CD1c-positive myeloid dendritic cell (primary cell): ENCODE data around the gene CRYBA2.

Experiments used
- DNase-seq: peaks from one replicate; pipeline ENCODE4 v3.0.0-alpha.2; 2016; ENCODE audit errors: extremely low spot score

CRYBA2 gene

DNA sequence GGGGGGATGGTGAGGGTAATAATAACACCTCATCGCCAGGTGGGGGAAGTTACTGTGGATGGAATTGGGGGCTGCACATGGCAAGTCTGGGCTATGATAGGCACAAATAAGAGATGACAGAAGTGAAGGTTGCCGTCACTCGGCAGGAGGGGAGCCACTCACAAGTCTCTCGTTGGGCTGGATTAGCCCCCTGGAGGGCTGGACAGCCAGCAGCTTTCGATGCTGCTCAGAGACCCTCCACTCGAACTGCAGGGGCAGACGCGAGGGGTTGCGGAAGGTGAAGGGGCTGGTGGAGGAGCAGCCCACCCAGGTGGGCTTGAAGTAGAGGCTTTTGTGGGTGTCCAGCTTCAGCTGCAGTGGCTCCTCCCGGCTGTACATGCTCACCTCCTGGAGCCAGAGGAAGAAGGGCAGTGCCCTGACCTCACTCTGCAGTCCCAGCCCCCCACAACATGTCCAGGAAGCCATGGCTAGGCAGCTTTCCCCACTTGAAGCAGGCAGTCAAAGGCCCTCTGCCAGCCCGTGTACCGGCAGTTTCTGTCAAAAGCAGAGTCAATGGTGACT lies 29.9 kb upstream of the CRYBA2 start:
- DNase-seq = no peak

DNA sequence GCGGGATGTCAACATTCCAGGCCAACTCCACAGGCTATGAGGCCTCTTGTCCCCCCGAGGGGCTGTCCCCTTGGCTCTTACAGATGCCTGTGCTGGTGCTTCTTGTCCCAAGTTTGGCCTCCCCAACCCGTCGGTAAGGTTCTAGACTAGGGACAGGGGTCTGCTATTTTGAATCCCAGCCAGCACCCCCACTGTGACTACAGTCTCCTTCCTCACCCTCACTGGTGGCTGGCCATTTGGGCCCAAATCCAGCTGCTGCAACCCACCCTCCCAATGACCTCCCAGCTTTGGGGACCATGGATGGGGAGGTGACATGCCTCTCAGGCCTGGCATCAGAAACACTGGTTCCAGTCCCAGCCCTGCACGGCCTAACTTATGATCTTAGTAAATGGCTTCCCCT lies 29.4 kb upstream of the CRYBA2 start:
- no peak for DNase-seq

DNA sequence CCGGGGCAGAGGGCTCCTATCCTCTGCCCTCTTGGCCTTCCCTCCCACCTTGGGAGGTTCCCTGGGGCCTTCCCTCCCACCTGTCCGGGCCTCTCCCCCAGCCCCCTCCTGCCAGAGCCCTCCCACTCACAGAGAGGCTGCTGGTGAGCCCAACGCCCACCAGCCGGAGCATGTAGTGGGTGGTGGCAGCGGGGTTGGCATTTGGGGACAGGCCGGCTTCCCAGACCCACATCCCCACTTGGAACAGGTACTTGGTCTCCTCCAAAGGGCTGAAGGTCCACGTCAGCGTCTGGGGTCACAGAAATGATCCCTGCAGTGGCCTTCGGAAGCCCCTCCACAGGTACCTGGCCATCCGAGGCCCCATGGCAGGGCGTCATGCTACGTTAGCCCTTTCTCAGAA lies 28.8 kb upstream of the CRYBA2 start:
- no peak for DNase-seq

DNA sequence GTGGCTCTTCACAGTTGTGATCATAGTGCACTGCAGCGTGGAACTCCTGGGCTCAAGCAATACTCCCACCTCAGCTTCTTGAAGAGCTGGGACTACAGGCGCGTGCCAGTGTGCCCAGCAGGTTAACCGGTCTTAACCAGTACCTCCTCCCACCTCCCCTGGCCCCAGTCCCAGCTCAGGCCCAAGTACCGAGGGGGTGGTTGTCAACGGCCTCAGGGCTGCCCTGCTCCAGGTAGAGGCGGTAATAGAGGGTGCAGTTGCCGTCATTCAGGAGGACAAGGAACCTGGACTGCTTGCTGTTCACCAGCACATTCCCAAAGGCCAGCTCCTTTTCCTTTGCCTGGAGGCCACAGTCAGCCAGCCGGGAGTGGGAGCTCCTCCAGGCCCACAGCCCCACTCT lies 28.4 kb upstream of the CRYBA2 start:
- no peak for DNase-seq

DNA sequence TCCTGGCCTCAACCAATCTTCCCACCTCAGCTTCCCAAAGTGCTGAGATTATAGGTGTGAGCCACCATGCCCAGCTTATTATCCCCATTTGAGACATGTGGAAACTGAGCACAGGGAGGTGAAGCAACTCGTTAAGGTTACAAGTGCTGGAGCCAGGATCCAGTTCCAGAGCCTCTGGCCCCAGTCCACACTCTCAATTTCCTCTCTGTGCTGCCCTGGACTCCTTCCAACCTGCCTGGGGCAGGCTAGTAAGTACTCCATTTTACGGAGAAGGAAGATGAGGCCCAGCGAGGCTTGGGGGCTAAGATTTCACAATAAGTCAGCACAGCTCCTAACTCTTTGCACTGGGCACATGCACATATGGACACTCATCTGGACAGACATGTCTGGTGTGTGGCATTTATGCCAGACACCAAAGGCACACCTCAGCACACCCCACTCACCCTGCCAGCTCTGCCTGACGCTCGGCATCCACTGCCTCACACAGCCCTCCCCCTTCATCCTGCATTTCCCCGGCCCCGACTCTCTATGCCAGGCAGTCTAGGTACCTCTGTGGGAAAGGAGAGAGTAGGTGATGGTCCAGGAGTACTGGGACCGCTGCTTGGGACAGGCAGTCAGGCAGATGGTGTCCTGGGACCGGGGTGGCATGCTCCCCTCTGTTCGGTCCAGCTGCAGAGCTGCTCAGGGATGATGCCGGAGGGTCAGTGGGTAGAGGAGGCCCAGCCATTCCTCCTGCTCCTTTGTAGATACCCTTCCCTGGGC lies 27.6 kb upstream of the CRYBA2 start:
- DNase-seq = no peak

DNA sequence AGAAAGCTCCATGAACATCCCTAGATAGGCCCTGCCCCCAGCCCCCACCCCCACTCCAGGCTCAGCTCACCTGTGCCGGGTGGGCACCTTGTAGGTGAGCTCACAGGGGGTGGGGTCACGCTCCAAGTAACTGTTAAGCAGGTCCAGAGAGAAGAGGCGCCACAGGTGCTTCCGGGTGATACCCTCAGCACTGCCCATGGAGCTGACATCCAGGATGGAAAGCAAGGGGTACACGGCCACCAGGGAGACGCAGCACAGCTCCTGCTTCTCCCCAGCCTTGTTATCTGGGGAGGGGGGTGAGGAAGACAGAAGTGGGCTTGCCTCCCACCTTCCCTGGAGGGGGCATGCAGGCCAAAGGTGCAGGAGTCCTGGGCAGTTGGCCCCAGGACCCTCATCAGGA lies 26.2 kb upstream of the CRYBA2 start:
- no peak for DNase-seq

DNA sequence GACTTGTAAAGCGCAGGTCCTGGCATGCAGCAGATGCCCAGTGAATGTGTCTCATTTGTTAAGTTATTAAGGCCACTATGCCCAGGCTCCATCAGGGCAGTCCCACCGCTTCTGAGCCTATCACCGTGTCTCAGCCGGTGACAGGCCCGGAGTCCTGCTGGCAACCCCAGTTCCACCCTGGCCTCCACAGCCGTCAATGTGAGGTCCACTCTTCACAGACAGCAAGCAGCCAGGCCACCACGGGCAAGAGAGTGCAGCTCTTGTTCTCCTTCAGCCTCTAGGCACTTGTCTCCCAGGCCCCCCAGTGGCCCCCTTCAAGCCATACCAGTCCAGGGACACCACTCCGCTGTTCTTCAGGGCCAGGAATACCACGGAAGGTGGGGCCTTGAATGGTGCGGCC lies 25.5 kb upstream of the CRYBA2 start:
- no peak for DNase-seq

DNA sequence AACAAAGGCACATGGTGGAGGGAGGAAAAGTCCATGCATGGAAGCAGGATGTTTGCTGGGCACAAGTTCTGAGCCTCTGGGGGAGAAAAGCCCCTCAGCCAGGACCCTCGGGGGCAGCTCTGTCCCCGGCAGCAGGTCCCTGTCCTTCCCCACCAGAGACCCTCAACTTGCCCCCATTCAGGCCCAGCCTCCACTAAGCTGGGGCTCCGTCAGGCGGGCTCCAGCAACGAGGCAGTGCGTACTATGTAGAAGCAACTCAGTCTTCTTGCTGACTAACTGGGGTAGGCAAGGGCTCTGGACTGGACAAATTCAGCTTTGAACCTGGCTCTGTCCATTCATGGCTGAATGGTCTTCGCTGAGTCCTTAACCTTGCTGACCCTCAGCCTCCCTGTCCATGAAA lies 25.1 kb upstream of the CRYBA2 start:
- DNase-seq = no peak

DNA sequence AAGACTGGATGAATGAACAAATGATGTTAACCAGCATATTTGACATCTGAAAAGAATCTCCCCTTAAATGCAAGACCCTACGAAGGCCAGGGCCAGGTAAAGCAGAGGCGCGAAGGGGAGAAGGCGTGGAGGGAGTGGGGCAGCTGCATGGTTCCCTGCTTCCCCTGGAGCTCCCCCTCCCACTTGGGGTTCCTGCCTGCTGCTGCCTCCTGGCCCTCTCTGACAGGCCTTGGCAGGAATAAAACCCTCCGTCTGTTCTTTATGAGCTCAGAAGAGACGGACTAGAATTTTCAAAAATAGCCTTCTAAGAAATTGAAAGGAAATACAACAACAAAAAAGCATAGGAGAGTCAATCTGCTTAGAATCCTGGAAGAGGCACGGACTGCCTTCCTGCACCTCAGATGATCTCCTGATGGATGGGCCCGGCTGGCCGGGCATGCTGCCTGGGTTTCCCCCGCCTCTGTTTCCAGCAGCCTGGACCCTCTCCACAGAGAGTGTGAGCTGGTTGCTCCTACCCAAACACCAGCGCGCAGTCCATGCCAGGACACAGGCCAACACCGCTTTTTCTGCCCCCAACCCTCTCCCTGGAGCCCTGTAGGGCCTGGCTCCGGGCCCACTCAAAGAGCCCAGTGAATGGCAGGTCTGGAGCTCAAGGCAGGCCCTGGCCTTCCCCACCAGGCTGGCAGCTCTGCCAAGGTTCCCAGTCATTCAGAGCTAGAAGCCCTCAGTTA lies 24.1 kb upstream of the CRYBA2 start:
- no peak for DNase-seq

DNA sequence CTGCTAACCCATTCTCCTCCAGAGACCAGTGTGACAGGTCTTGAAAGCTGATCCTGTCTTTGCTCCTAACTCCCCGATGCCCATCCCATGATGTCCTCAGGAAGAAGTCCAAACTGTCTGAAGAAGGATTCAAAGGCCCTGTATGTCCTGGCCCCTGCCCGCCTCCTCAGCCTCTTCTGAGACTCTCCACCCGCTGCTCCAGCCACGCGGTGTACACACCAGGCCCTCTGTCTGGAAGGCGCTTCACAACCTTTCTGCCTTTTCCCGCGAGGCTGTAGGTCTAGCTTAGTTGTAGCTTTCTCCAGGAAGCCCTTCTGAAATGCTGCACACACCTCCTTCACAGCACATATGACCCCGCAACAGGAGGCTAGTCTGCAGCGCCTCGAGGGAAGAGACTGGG lies 23.5 kb upstream of the CRYBA2 start:
- no peak for DNase-seq

DNA sequence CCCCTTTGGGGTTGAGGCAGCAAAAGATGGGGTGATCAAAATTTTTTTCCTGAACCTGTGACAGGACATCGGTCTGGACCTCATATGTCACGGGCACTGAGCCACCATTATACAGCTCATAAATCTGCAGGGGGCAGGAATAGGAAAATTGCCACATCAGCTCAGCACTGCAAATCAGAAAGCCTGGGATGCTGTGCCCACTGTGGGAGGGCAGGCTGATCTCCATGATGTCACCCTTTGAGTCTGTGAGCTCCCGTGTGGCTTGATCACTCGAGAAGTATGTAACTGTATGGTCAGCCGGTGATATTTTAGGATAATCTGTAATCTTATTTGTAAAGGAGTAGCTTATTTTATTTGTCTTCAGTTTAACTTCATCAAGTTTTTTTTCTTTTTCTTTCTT lies 17.7 kb upstream of the CRYBA2 start:
- DNase-seq = no peak

DNA sequence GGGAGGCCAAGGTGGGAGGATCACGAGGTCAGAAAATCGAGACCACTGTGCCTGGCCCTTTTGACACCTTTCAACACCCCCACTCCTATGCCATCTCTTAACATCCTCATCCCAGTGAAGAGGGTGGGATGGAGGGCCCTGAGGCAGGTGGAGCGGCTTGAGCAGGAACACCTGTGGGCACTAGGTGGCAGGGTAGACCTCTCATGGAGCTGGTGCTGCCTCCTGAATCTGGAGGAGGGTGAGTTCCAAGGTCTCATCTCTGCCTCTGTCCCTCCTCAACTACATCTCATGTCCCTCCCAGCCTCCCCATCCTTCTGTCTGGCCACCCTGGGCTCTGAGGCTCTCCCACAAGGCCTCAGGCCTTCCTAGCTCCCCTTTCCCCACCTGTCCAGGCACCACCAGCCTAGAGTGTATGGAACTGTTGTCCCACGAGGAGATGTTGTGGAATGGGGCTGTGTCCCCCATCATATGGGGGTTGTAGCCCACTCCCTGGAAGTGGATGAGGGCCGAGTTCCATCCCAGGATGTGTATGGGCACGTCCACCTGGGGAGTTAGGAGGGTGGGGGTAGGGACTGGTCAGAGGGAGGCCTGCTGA lies 17.0 kb upstream of the CRYBA2 start:
- no peak for DNase-seq

DNA sequence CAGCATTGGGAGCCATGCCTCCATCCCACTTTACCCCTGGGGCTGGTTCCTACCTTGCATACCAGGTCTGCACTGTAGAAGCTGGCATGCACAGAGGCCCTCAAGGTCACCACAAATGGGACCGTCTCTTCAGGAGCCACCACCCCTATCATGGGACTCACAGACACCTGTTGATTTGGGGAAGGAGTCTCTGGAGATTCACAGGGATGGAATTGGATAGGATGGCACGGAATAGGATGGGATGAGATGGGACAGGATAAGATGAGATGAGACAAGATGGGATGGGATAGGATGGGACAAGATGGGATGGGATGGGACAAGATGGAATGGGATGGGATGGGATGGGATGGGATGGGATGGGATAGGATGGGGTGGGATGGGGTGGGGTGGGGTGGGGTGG lies 16.1 kb upstream of the CRYBA2 start:
- no peak for DNase-seq

DNA sequence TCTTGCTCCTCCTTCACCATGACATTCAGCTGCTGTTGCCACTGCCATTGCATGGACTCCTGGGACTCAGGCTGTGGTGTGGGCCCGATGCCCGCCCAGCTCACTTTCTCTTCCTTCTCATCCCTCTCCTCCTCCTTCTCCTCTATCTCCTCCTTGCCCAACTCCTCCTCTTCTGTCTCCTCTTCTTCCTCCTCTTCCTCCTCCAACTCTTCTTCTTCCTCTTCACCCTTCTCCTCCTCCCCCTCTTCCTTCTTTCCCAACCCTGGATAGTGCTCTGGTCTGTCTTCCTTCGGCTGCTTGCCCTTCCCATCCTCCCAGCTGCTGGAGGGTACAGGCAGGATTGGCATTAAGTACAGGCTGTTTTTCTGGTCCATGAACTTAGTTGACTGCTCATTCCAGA lies 10.8 kb upstream of the CRYBA2 start:
- no peak for DNase-seq

DNA sequence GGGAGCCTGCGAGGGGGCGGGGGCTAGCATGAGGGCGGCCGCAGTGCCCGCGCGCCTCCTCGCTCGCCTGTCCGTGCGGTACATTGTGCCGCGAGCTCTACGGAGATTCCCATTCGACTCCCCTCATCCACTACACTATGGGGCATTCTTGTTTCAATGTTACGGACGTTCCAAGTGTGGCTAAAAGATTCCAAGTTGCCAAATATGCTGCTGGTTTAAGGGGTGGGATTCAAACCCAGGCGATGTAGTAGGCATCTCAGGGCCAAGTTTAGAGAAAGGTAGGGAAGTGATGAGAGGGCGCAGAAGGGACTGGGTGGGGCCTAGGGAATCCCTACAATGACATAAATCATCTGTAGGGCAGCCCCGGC lies 10.0 kb upstream of the CRYBA2 start:
- no peak for DNase-seq

DNA sequence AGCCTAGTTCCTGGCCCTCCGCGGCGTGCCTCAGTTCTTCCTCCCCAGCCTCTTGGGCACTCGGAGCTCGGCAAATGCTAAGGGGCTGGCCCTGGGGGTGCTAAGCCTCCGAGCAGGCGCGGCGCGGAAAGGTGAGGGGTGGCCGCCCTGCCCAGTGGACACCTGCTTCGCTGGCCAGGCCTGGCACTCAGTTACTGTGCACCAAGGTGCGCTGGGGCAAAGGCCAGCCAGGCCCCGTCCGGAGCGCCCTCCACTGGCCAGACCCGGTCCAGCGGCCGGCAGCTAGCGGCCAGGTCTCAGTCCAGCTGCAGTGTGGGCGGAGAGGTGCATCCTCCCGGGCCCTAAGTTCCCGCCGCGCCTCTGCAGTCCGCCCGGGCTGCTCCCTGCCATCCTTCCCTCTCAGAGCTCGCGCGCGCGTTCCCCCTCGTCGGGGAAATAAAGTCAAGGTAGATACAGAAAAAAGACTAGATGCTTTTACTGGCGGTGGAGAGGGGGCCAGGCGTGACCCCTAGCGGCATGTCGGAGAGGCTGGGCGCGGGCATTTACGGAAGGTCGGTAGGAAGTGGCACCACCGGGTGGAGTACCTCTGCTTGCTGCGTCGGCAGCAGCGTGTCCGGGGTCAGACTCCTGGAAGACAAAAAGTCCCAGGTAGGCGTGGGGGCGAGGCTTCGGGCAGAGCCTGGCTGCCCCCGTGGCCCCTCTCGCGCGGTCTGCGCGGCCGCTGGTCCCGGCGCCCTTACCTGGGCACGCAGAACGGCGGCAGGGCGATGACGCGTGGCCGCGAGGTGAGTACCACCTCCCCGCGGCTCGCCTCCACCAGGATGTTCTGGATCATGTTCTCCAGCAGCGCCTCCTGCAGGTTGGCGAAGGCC lies 9.4 kb upstream of the CRYBA2 start:
- DNase-seq = peak; percentile 37

DNA sequence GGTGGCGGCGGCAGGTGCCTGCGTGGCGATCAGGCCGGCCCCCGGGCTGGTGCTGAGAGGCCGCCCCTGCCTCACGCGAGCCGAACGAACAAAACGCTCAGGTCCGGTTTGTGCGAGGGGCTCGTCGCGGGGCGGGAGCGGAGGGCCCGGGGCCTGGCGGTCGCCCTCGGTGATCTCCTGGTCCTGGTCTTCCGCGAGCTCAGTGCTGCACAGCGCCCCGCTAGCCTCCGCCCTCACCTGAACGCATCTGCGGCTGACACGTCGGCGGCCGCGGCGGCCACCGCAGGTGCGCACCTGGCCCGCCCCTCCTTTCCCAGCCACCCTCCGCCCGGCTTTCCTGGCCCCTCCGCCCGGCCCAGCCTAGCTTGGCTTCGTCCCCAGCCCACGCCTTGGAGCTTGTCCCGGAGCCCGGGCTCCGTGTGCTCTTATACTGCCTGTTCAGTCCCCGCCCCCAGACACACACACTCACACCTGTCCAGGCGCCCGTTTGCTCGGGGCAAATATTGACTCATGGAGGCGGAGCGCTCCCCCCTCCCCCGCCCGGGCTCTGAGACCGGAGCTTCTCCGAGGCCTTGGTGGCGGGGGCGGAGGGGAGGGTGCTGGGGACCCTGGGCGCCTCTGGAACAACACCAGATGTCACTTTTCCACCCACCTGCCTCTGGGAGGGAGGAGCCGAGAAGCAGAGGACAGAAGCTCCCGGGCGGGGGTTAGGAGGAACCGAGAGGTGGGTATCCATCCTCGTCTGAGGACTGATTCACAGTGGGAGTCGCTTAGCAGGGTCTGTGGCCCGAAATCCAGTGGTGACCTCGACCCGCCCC lies 8.6 kb upstream of the CRYBA2 start:
- peak; percentile 41 for DNase-seq

DNA sequence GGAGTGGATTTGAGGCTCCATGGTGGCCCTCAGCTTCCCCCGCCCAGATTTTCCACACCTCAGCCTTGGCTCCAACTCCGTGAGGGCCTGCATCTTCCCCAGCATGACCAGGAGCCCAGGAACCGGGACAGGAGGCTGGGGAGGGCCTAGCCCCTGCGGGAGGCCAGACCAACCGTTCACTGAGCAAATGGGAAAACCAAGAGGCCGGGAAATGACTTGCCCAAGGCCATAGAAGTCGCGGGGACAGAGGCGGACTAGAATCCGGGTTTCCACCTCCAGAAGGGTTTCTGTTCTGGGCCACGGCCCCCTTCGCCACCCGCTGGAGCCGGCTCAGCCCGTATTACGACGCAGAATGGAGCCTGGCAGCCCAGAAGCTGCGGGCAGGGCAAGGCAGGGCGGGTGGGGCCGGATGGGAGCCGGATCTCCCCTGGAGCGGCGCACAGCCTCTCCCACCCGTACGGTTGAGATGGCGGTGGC lies 7.9 kb upstream of the CRYBA2 start:
- no peak for DNase-seq

DNA sequence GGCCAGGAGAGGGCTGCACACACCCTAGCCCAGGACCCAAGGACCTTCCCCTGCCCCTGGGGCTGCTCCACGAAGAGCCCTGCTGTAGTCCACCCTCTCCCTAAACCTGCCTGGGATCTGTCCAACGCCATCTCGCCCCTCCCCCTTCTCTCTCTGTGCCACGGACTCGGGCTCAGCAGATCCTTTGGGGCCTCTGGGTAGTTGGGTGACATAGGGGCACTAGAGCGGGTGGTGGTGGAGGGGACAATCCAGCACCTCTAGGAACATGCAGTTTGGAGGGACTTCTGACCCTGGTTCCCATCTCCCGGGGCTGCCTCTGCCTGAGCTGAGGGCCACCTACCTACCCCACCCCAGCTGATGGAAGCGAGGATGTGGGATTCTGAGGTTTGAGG lies 7.3 kb upstream of the CRYBA2 start:
- no peak for DNase-seq

DNA sequence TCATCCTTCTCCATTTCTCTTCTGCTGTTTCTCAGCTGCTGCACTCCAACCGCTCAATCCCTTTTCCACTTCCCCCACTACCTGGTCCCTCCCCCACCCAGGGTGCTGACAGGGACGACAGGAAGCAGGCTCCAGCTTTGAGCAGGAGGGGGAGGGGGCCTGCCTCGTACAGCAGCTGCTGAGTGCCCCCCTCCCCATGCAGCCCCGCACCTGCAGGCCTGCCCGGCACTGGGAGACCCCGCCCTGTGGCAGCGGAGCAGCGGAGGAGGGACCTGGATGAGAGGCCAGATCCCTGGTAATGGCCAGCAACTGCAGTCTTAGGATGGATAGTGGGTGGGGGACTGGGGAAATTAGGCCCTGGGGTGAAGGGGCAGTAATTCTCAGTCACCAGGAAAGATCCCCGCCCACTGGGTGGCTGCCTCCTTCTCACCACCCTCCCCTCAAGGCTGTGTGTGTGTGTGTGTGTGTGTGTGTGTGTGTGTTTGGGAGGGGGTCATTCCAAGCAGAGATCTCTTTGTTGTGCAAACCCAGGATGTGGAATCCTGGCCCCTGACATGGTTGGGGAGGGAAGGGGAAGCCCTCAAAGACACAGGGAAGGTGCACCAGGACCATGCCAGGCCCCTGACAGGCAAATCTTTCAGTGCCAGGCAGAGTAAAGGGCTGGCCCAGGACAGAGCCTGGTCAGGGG lies 6.8 kb upstream of the CRYBA2 start:
- no peak for DNase-seq
